ENCODE measurements around the gene CCDC120. TPM values are rescaled to one million over a fixed set of nuclear protein-coding genes. Genes with fewer than 3 reads are reported as not detected.
A peak's percentile ranks its signal among the peaks of the same experiment; 100 is the strongest.

The CCDC120 gene
- total RNA-seq, 3 donors from 2014 or later (not counting 1 experiment from before 2014, with no cell fraction given): 12.5 to 14.2 (median 13.0) TPM

- no peaks in the 10 kb centered on the region for H3K4me1 Mint-ChIP-seq
These were observed 30.8 kb downstream of the CCDC120 start for GRCh38 chrX:49089553-49089952.

GRCh38 chrX:49096419-49096818 is 37.6 kb downstream of the CCDC120 start:
- no peak for TF ChIP-seq CTCF (IDR thresholded peaks at IDR 0.05)
- Histone ChIP-seq H3K36me3 (ENCODE audit: control insufficient read depth, insufficient read depth, low read length) (no peaks in the 10 kb centered on the region), H3K27ac (ENCODE audit: low read length) (no peak overlapping the region), H3K27me3 (ENCODE audit: control insufficient read depth, insufficient read depth, low read length) (no peaks in the 10 kb centered on the region), H3K4me1 (ENCODE audit: control insufficient read depth, insufficient read depth, low read length) (peaks cover 13% of the 10 kb centered on the region), H3K9me3 (ENCODE audit: control insufficient read depth, insufficient read depth, low read length) (no peaks in the 10 kb centered on the region), H3K4me3 (ENCODE audit: low read length) (no peak overlapping the region)
- 100% methylated on average over 3 of the region's 4 CpGs for WGBS (ENCODE audit: insufficient coverage)
- Mint-ChIP-seq H3K27ac (no peak overlapping the region), H3K27me3 (ENCODE audit: low read depth in 2 of 2) (no peaks in the 10 kb centered on the region), H3K36me3 (no peaks in the 10 kb centered on the region), H3K9me3 (no peaks in the 10 kb centered on the region), H3K4me3 (no peak overlapping the region), H3K4me1 (peaks cover 0 to 5% of the 10 kb centered on the region in 2 donors)
- intact Hi-C loops (cut with micrococcal nuclease): no loop called here
- ATAC-seq (no peak), DNase-seq (no peak)

More at GRCh38 chrX:49089553-49089952, 30.8 kb downstream of the CCDC120 start:
- H3K36me3 ChIP-seq (ENCODE audit: control insufficient read depth, insufficient read depth, low read length): no peaks in the 10 kb centered on the region
- H3K4me1 ChIP-seq (ENCODE audit: control insufficient read depth, insufficient read depth, low read length): no peaks in the 10 kb centered on the region
- intact Hi-C loops (cut with micrococcal nuclease): no loop called here
- ATAC-seq: no peak
- no peaks in the 10 kb centered on the region for H3K9me3 ChIP-seq (ENCODE audit: control insufficient read depth, insufficient read depth, low read length)
- no peak overlapping the region for H3K4me3 ChIP-seq (ENCODE audit: low read length)
- TF ChIP-seq CTCF (IDR thresholded peaks at IDR 0.05): no peak
- H3K27me3 Mint-ChIP-seq (ENCODE audit: low read depth in 2 of 2): no peaks in the 10 kb centered on the region
- DNase-seq: no peak
- no peaks in the 10 kb centered on the region for H3K9me3 Mint-ChIP-seq
- no peak overlapping the region for H3K27ac Mint-ChIP-seq
- no peaks in the 10 kb centered on the region for H3K36me3 Mint-ChIP-seq
- no CpG with 5 or more reads among the region's 4 CpGs for WGBS (ENCODE audit: insufficient coverage)
- no peaks in the 10 kb centered on the region for H3K27me3 ChIP-seq (ENCODE audit: control insufficient read depth, insufficient read depth, low read length)
- H3K27ac ChIP-seq (ENCODE audit: low read length): no peak overlapping the region
- H3K4me3 Mint-ChIP-seq: no peak overlapping the region

GRCh38 chrX:49100704-49101628 is 42.2 kb downstream of the CCDC120 start:
- Histone ChIP-seq H3K27me3 (ENCODE audit: control insufficient read depth, insufficient read depth, low read length) (no peaks in the 10 kb centered on the region), H3K36me3 (ENCODE audit: control insufficient read depth, insufficient read depth, low read length) (no peaks in the 10 kb centered on the region), H3K27ac (ENCODE audit: low read length) (peak overlapping the region; percentile 85), H3K4me3 (ENCODE audit: low read length) (peak overlapping the region; percentile 75), H3K9me3 (ENCODE audit: control insufficient read depth, insufficient read depth, low read length) (no peaks in the 10 kb centered on the region), H3K4me1 (ENCODE audit: control insufficient read depth, insufficient read depth, low read length) (peaks cover 17% of the 10 kb centered on the region)
- no peak for TF ChIP-seq CTCF (IDR thresholded peaks at IDR 0.05)
- Mint-ChIP-seq H3K4me1 (peaks cover 0 to 9% of the 10 kb centered on the region in 2 donors), H3K27ac (peak overlapping the region; percentile 82 to 88), H3K27me3 (ENCODE audit: low read depth in 2 of 2) (no peaks in the 10 kb centered on the region), H3K36me3 (no peaks in the 10 kb centered on the region), H3K4me3 (peak overlapping the region; percentile 88), H3K9me3 (no peaks in the 10 kb centered on the region)
- DNase-seq (peak; percentile 83 to 94), ATAC-seq (peak; percentile 93 to 98 (median 95))
- intact Hi-C loops (cut with micrococcal nuclease): loop anchor here (2.0 kb wide), 1 partner anchor 26 kb away; the partner anchor contains the start of gene PRAF2
- under 1% methylated on average over 74 of the region's 74 CpGs for WGBS (ENCODE audit: insufficient coverage)

All from natural killer cell (primary cell).